DOHH2 (cell line): ENCODE measurements around the gene SNCG.

Experiments
- CTCF ChIP-seq: fragments of 200-600 bp; sonication (generic); IDR thresholded peaks from one replicate; pipeline ENCODE4 v1.5.1; 2014; ENCODE audit warnings: antibody characterized with exemption, mild to moderate bottlenecking, low read depth, low read length; ENCODE audit not compliant: poor library complexity, severe bottlenecking
- EZH2phosphoT487 ChIP-seq: fragments of 200-600 bp; sonication (generic); IDR thresholded peaks from 2 replicates; pipeline ENCODE4 v1.6.1; 2017; ENCODE audit warnings: borderline replicate concordance, mild to moderate bottlenecking, antibody characterized with exemption, low read length, moderate library complexity, mixed read lengths

- TF ChIP-seq CTCF (no peak), EZH2phosphoT487 (no peak)
Measured at GRCh38 chr10:86962981-86963310, 4.5 kb downstream of the SNCG start.
